Breast epithelium (tissue), 4 donors: ENCODE data around the gene CACNA2D2. TPM values are rescaled to one million over a fixed set of nuclear protein-coding genes. Genes with fewer than 3 reads are reported as not detected.
A peak's percentile ranks its signal among the peaks of the same experiment; 100 is the strongest.

ENCODE experiments used
- DNase-seq, 2 donors: peaks; one replicate each; pipeline ENCODE4 v3.0.0-alpha.2; 2019; ENCODE audit warnings: low spot score in 2 of 2
- H3K27ac ChIP-seq, 2 donors: fragments of 200-600 bp; sonication (generic) in 1 of 2; one replicate each; pipeline ENCODE4 v1.5.1; 2016 to 2019; ENCODE audit warnings: mild to moderate bottlenecking in 1 of 2
- H3K27me3 ChIP-seq, 2 donors: fragments of 200-600 bp; sonication (generic) in 1 of 2; one replicate each; pipeline versions ENCODE4 v1.5.1 to v1.6.0; 2017 to 2019; ENCODE audit warnings: control low read depth in 1 of 2, mild to moderate bottlenecking in 1 of 2
- H3K36me3 ChIP-seq: fragments of 200-600 bp; one replicate; pipeline ENCODE4 v1.5.1; 2019
- H3K4me1 ChIP-seq, 2 donors: fragments of 200-600 bp; sonication (generic); one replicate each; pipeline ENCODE4 v1.5.1; 2016 to 2019; ENCODE audit warnings: control low read depth in 1 of 2
- H3K4me3 ChIP-seq, 3 donors: fragments of 200-600 bp; sonication (generic); 1 replicate in 2 of 3; 2 replicates in 1 of 3; pipeline ENCODE4 v1.5.1; 2016 to 2019; ENCODE audit warnings: mild to moderate bottlenecking in 3 of 3, moderate library complexity in 2 of 3
- H3K9me3 ChIP-seq, 2 donors: fragments of 200-600 bp; sonication (generic) in 1 of 2; one replicate each; pipeline ENCODE4 v1.5.1; 2016 to 2019; ENCODE audit warnings: control low read depth in 1 of 2
- CTCF ChIP-seq, 3 donors: fragments of 450-650 bp; IDR thresholded peaks; one replicate each; pipeline ENCODE4 v1.5.1; 2016 to 2017; ENCODE audit warnings: antibody characterized with exemption in 3 of 3, mild to moderate bottlenecking in 3 of 3, moderate library complexity in 3 of 3
- POLR2A ChIP-seq: fragments of 450-650 bp; IDR thresholded peaks from one replicate; pipeline ENCODE4 v1.6.1; 2016; ENCODE audit warnings: antibody characterized with exemption, mild to moderate bottlenecking, moderate library complexity
- POLR2AphosphoS5 ChIP-seq, 3 donors: sonication (generic); formaldehyde crosslinking; IDR thresholded peaks; one replicate each; pipeline ENCODE4 v1.6.1; 2017; ENCODE audit warnings: antibody characterized with exemption in 3 of 3
- intact Hi-C: fragments of 100-400 bp; cut with DNase I; formaldehyde crosslinking; loops from one replicate; pipeline ENCODE4 v1.15.1; 2023; ENCODE audit warnings: low total_unique reads
- total RNA-seq, 3 donors: library from RNA; depleted of rRNA; stranded (reverse); fragments of >200 nt; gene quantifications; one replicate each; pipeline ENCODE4 v1.1.0, GENCODE V29; 2016

The CACNA2D2 gene
- total RNA-seq, 3 donors from 2014 or later: 0.80 to 2.0 (median 1.5) TPM

- intact Hi-C loops: no loop called here
- DNase-seq: no peak
- Histone ChIP-seq H3K27ac (no peak overlapping the region), H3K4me3 (no peak overlapping the region), H3K4me1 (peaks cover 0 to 10% of the 10 kb centered on the region in 2 donors), H3K27me3 (no peaks in the 10 kb centered on the region), H3K9me3 (no peaks in the 10 kb centered on the region), H3K36me3 (no peaks in the 10 kb centered on the region)
- TF ChIP-seq POLR2AphosphoS5 (IDR thresholded peaks at IDR 0.05) (no peak), CTCF (IDR thresholded peaks at IDR 0.05) (no peak), POLR2A (no peak)
Measured at GRCh38 chr3:50395070-50395860, 108.2 kb downstream of the CACNA2D2 start.

- TF ChIP-seq CTCF (IDR thresholded peaks at IDR 0.05) (no peak), POLR2AphosphoS5 (IDR thresholded peaks at IDR 0.05) (no peak), POLR2A (no peak)
- intact Hi-C loops: no loop called here
- no peaks in the 10 kb centered on the region for H3K27me3 ChIP-seq
- DNase-seq: no peak
- no peaks in the 10 kb centered on the region for H3K9me3 ChIP-seq
- no peak overlapping the region for H3K4me3 ChIP-seq
- H3K36me3 ChIP-seq: no peaks in the 10 kb centered on the region
- peaks cover 0 to 10% of the 10 kb centered on the region in 2 donors for H3K4me1 ChIP-seq
- H3K27ac ChIP-seq: no peak overlapping the region
Measured at GRCh38 chr3:50393061-50393460, 110.4 kb downstream of the CACNA2D2 start.

- H3K27ac ChIP-seq: peak overlapping the region; percentile 25 to 55
- H3K4me3 ChIP-seq: no peak overlapping the region
- no peaks in the 10 kb centered on the region for H3K36me3 ChIP-seq
- no peaks in the 10 kb centered on the region for H3K27me3 ChIP-seq
- TF ChIP-seq CTCF (IDR thresholded peaks at IDR 0.05): no peak
- no peak for TF ChIP-seq POLR2AphosphoS5 (IDR thresholded peaks at IDR 0.05)
- TF ChIP-seq POLR2A: no peak
- no peaks in the 10 kb centered on the region for H3K9me3 ChIP-seq
- peaks cover 0 to 10% of the 10 kb centered on the region in 2 donors for H3K4me1 ChIP-seq
- intact Hi-C loops: no loop called here
- peak in 1 of 2 donors; percentile 42 for DNase-seq
Measured at GRCh38 chr3:50392101-50392715, 111.2 kb downstream of the CACNA2D2 start.

- Histone ChIP-seq H3K4me1 (peaks cover 0 to 10% of the 10 kb centered on the region in 2 donors), H3K27me3 (no peaks in the 10 kb centered on the region), H3K9me3 (no peaks in the 10 kb centered on the region), H3K4me3 (no peak overlapping the region), H3K36me3 (no peaks in the 10 kb centered on the region), H3K27ac (peak overlapping the region; percentile 62 to 65)
- intact Hi-C loops: no loop called here
- DNase-seq: peak in 1 of 2 donors; percentile 83
- TF ChIP-seq POLR2A: no peak
Measured at GRCh38 chr3:50390508-50391224, 112.8 kb downstream of the CACNA2D2 start.

GRCh38 chr3:50389414-50389767 is 114.0 kb downstream of the CACNA2D2 start:
- no peaks in the 10 kb centered on the region for H3K36me3 ChIP-seq
- peaks cover 0 to 10% of the 10 kb centered on the region in 2 donors for H3K4me1 ChIP-seq
- H3K27me3 ChIP-seq: no peaks in the 10 kb centered on the region
- H3K27ac ChIP-seq: no peak overlapping the region
- no peak for DNase-seq
- intact Hi-C loops: no loop called here
- H3K9me3 ChIP-seq: no peaks in the 10 kb centered on the region
- no peak overlapping the region for H3K4me3 ChIP-seq
- TF ChIP-seq POLR2A (no peak), POLR2AphosphoS5 (IDR thresholded peaks at IDR 0.05) (no peak), CTCF (IDR thresholded peaks at IDR 0.05) (no peak)
